Tibial nerve (tissue), 4 donors: ENCODE measurements around the gene E2F7.

ENCODE experiments used
- EP300 ChIP-seq, 2 donors: sonication (generic); formaldehyde crosslinking; IDR thresholded peaks; one replicate each; pipeline ENCODE4 v1.6.1; 2017; ENCODE audit warnings: antibody characterized with exemption in 2 of 2, mild to moderate bottlenecking in 1 of 2
- POLR2A ChIP-seq, 2 donors: fragments of 450-650 bp; IDR thresholded peaks; one replicate each; pipeline ENCODE4 v1.6.1; 2017; ENCODE audit warnings: antibody characterized with exemption in 2 of 2, mild to moderate bottlenecking in 2 of 2, moderate library complexity in 2 of 2
- TF ChIP-seq, protein P1 (sequence below), 5 experiments: fragments of 200-600 bp in 3 of 5; fragments of 450-650 bp in 2 of 5; sonication (generic) in 3 of 5; IDR thresholded peaks; one replicate each; pipeline ENCODE4 v1.5.1; 2016 to 2019; ENCODE audit warnings: antibody characterized with exemption in 5 of 5, mild to moderate bottlenecking in 3 of 5, moderate library complexity in 2 of 5

- TF ChIP-seq, protein P1, sequence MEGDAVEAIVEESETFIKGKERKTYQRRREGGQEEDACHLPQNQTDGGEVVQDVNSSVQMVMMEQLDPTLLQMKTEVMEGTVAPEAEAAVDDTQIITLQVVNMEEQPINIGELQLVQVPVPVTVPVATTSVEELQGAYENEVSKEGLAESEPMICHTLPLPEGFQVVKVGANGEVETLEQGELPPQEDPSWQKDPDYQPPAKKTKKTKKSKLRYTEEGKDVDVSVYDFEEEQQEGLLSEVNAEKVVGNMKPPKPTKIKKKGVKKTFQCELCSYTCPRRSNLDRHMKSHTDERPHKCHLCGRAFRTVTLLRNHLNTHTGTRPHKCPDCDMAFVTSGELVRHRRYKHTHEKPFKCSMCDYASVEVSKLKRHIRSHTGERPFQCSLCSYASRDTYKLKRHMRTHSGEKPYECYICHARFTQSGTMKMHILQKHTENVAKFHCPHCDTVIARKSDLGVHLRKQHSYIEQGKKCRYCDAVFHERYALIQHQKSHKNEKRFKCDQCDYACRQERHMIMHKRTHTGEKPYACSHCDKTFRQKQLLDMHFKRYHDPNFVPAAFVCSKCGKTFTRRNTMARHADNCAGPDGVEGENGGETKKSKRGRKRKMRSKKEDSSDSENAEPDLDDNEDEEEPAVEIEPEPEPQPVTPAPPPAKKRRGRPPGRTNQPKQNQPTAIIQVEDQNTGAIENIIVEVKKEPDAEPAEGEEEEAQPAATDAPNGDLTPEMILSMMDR (IDR thresholded peaks at IDR 0.05) = no peak
- TF ChIP-seq EP300 (IDR thresholded peaks at IDR 0.05) (no peak), POLR2A (IDR thresholded peaks at IDR 0.05) (no peak)
Observed at GRCh38 chr12:77087427-77087826, 22.1 kb upstream of the E2F7 start.
